ENCODE data around the gene UBA7.
"Not testable (repeated sequence)": the region's sequence is repeated elsewhere in the genome, so short reads cannot be mapped to it uniquely, and the experiment has no call there.

UBA7 gene

GRCh38 chr3:49786357-49787181 is 27.2 kb downstream of the UBA7 start, which contains the start of gene IP6K1:
Gene IP6K1 (minus strand): TSS chr3:49786542. CDS start chr3:49748040, 38,502 bp downstream.
- peaks cover 27% of the 10 kb centered on the region for H3K36me3 ChIP-seq
- H3K4me1 ChIP-seq = peaks cover 62% of the 10 kb centered on the region
- no peaks in the 10 kb centered on the region for H3K9me3 ChIP-seq
- H3K4me2 ChIP-seq = peak within 1 kb of the TSS; percentile 99
- H3K9ac ChIP-seq = peak within 1 kb of the TSS; percentile 92
- peak within 1 kb of the TSS; percentile 96 for H3K4me3 ChIP-seq
- H3K27me3 ChIP-seq = no peaks in the 10 kb centered on the region
- no peak for TF ChIP-seq Cebpa-rat (IDR thresholded peaks at IDR 0.05)
- peak within 1 kb of the TSS; percentile 92 for H3K27ac ChIP-seq
- H4K20me1 ChIP-seq = peaks cover 31% of the 10 kb centered on the region; the same call in 1 of the 2 replicates

- H3K4me1 ChIP-seq = peaks cover 62% of the 10 kb centered on the region
- H3K36me3 ChIP-seq = peaks cover 35% of the 10 kb centered on the region
- H3K4me2 ChIP-seq = peak overlapping the region; percentile 87
- peak overlapping the region; percentile 92 for H3K9ac ChIP-seq
- peak overlapping the region; percentile 92 for H3K27ac ChIP-seq
- peak overlapping the region; percentile 96 for H3K4me3 ChIP-seq
- peaks cover 39% of the 10 kb centered on the region for H4K20me1 ChIP-seq
- no peaks in the 10 kb centered on the region for H3K9me3 ChIP-seq
- H3K27me3 ChIP-seq = no peaks in the 10 kb centered on the region
- TF ChIP-seq Cebpa-rat (IDR thresholded peaks at IDR 0.05) = no peak
Measured at GRCh38 chr3:49785565-49786356, 28.0 kb downstream of the UBA7 start.

- H4K20me1 ChIP-seq = peaks cover 74% of the 10 kb centered on the region
- H3K4me2 ChIP-seq, H3K9me3 ChIP-seq, H3K27me3 ChIP-seq, H3K9ac ChIP-seq, H3K27ac ChIP-seq, H3K4me3 ChIP-seq: not testable (repeated sequence)
- H3K36me3 ChIP-seq = peaks cover 61% of the 10 kb centered on the region
- peaks cover 50% of the 10 kb centered on the region for H3K4me1 ChIP-seq
Measured at GRCh38 chr3:49782277-49782676, 31.5 kb downstream of the UBA7 start.

GRCh38 chr3:49781415-49782199 is 32.1 kb downstream of the UBA7 start:
- H3K4me1 ChIP-seq = peaks cover 44% of the 10 kb centered on the region
- H3K9ac ChIP-seq = no peak overlapping the region
- H3K4me3 ChIP-seq = no peak overlapping the region
- no peaks in the 10 kb centered on the region for H3K27me3 ChIP-seq
- H3K9me3 ChIP-seq = no peaks in the 10 kb centered on the region
- H3K36me3 ChIP-seq = peaks cover 68% of the 10 kb centered on the region
- 0 out of 2 replicates have a peak overlapping the region, but pooled peaks have one; percentile 2 for H3K4me2 ChIP-seq
- no peak overlapping the region for H3K27ac ChIP-seq
- peaks cover 81% of the 10 kb centered on the region for H4K20me1 ChIP-seq
- no peak for TF ChIP-seq Cebpa-rat (IDR thresholded peaks at IDR 0.05)

- H3K9me3 ChIP-seq, H3K27ac ChIP-seq, H3K27me3 ChIP-seq, H3K9ac ChIP-seq, H3K4me3 ChIP-seq: not testable (repeated sequence)
- Histone ChIP-seq H3K4me1 (peaks cover 44% of the 10 kb centered on the region), H3K36me3 (peaks cover 74% of the 10 kb centered on the region), H3K4me2 (peak overlapping the region; percentile 23), H4K20me1 (peaks cover 87% of the 10 kb centered on the region)
Measured at GRCh38 chr3:49780975-49781365, 32.8 kb downstream of the UBA7 start.

GRCh38 chr3:49780080-49780974 is 33.4 kb downstream of the UBA7 start:
- Histone ChIP-seq H3K4me3 (no peak overlapping the region), H3K27ac (no peak overlapping the region), H3K36me3 (peaks cover 81% of the 10 kb centered on the region), H3K9ac (no peak overlapping the region), H3K27me3 (no peaks in the 10 kb centered on the region), H3K9me3 (no peaks in the 10 kb centered on the region), H3K4me1 (peaks cover 40% of the 10 kb centered on the region), H3K4me2 (peak overlapping the region; percentile 23), H4K20me1 (peaks cover 94% of the 10 kb centered on the region)
- TF ChIP-seq Cebpa-rat (IDR thresholded peaks at IDR 0.05) = no peak

GRCh38 chr3:49779358-49780079 is 34.2 kb downstream of the UBA7 start:
- H4K20me1 ChIP-seq = peaks cover 100% of the 10 kb centered on the region
- no peak for TF ChIP-seq Cebpa-rat (IDR thresholded peaks at IDR 0.05)

GRCh38 chr3:49776101-49776500 is 37.7 kb downstream of the UBA7 start:
- not testable (repeated sequence) for H3K4me3 ChIP-seq, H3K27me3 ChIP-seq, H3K27ac ChIP-seq, H3K4me2 ChIP-seq, H3K9ac ChIP-seq, H3K9me3 ChIP-seq, H3K4me1 ChIP-seq
- H4K20me1 ChIP-seq = peaks cover 100% of the 10 kb centered on the region
- peaks cover 67% of the 10 kb centered on the region for H3K36me3 ChIP-seq

More at GRCh38 chr3:49779358-49780079, 34.2 kb downstream of the UBA7 start:
- Histone ChIP-seq H3K4me2 (no peak overlapping the region), H3K9me3 (no peaks in the 10 kb centered on the region), H3K4me3 (no peak overlapping the region), H3K27me3 (no peaks in the 10 kb centered on the region), H3K36me3 (peaks cover 85% of the 10 kb centered on the region), H3K4me1 (peaks cover 32% of the 10 kb centered on the region), H3K27ac (no peak overlapping the region), H3K9ac (no peak overlapping the region)
